Activated CD4-positive, alpha-beta T cell treated with anti-CD3 and anti-CD28 coated beads for 4 hours (primary cell): ENCODE results near the gene HPS4.

Experiments
- DNase-seq, 2 donors: peaks; one replicate each; pipeline ENCODE4 v3.0.0-alpha.2; 2020

Gene HPS4

DNA sequence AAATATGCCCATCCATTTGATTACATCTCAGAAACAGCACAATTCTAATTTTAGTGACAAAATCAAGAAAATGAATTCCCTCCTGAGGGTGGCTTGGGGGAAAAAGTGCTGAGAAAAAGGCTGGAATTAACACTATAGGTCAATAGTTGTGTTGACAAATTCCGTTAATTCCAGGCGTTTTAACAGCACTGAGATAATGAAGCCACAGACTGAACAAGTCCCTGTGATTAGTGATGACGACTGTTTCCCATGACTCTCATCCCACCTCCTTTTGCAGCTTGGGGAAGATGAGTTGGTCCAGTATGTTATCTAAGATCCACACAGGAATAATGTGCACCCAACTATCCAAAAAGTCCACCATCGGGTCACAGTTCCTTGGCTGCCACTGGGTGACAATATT lies 12.9 kb upstream of the HPS4 start:
- no peak for DNase-seq

DNA sequence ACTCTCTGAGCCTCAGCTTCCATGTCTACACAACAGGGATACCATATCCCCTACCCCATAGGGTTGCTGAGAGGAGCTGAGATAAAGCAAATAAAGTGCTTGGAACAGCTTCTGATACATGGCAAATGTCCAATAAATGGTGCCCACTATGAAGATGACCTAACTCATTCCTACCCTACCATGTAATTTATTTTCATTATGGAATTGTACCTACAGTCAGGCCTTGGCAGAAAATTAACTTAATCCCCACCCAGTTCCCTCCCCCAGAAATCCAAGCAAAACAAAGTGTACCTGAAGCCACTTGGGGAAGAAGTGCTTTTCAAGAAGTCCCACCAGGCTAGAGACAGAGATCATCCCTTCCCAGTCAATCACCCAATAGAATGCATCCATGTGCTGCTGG lies 10.9 kb upstream of the HPS4 start:
- no peak for DNase-seq

GRCh38 chr22:26492220-26492619 lies 8.6 kb upstream of the HPS4 start:
- no peak for DNase-seq

DNA sequence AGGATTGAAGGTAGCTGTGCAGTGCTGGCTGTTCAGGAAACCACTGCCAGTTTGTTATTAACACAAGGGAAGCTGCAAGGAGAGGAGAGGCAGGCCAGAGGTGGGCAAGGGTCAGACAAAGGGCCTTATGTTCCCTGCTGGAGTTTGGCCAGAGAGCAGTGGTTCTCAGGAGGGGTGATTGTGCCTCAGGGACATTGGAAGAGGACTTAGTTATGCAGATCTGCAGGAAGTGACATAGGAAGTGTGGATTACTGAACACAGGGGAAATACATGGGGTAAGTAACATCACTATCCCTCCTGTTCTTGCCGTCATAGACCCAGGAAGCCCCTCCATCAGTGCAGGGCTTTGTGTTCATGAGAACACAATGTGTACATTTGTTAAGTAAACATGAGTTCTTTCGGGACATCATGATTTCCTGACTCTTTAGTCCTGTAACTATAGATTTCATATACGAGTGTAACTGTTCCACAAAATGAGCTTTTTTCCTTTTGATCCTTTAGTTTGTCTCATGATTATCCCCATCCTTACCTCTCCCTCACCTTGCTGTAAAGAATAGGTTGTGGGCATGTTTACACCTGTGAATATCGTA lies 6.0 kb upstream of the HPS4 start:
- no peak for DNase-seq

DNA sequence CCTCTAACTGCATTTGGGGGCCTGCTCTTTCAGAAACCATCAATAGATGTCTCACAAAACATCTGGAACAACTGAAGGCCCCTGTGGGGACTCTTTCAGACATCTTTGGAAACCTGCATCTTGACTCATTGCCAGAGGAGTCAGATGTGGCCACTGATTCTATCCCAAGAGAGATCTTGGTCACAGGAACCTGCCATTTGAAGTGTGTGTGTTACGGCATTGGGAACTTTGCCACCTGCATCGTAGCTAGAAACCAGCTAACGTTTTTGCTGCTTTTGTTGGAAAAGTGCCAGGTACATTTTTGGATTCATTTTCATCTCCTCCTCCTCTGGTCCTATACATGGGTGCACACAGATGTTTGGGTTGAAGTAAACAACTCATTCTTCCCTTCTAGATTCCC lies 4.4 kb upstream of the HPS4 start:
- no peak for DNase-seq

DNA sequence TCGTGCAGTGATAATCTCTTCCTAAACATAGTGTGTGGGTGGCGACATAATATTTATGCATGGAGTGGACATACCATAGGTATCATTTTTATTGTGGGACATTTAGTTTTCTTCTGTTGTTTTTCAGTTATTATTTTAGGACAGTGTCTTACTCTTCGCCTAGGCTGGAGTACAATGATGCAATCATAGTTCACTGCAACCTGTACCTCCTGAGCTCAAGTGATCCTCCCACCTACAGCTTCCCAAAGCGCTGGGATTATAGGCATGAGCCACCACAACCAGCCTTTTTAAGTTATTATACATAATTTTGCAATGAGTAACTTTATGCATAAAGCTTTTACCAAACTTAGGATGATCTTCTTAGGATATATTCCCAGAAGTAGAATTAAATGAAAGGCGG lies 2.8 kb upstream of the HPS4 start:
- no peak for DNase-seq

GRCh38 chr22:26485806-26486390 lies 2.3 kb upstream of the HPS4 start:
- DNase-seq = no peak

GRCh38 chr22:26485013-26485412 lies 1.4 kb upstream of the HPS4 start:
- no peak for DNase-seq

DNA sequence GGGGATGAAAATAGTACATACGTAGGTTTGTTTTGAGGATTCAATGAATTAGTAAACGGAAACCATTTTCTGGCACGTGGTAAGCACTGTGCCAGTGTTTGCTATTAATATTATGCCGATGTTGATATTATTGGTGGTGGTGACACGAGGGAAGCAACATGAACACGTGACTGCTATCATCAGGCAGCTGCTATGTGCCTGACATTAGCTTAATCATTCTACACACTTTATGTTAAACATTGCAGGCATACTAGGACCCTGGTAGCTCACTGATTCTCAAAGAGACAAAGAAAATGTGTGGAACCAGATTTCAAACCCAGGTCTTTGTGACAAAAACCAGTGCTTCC lies 750 bp upstream of the HPS4 start:
- DNase-seq = no peak

- DNase-seq = no peak
Measured at GRCh38 chr22:26483043-26483438, 542 bp downstream of the HPS4 start.

DNA sequence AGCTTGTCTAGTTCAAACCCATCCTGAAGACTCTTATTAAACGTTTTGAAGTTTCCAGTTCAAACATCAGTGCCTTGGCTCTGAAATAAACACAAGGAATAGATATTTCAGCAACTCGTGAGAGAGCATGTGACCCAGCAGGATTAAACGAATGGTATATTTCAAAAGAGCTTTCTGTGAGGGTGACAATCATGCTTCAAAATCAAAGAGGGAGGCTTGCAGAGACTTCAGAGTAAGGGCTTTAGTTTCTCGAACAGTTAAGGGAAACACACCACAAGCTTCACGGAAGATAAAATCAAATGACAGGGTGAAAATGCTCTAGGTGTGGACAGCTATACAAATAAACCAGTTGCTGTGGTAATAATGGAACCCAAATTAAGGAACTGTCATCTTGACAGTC lies 1.4 kb downstream of the HPS4 start:
- no peak for DNase-seq

DNA sequence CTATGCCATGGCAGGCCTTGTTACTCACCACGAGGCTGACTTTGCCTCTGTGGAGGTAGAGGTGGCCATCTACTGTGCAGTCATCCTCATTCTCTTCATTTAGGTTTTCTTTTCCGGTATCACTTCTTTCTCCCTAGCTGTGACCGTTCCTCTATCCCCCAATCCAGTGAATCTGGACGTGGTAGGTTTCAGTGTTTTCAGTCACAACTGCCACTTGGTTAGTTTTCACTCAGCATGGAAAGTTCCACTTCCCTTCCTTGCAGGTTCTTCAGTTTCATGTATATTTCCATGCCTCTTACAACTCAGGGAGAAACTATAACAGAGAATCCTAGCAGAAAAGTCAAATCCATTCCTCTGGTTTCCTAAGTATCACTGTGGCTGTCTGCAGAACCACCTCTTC lies 1.9 kb downstream of the HPS4 start:
- DNase-seq = no peak

- DNase-seq = no peak
Measured at GRCh38 chr22:26481112-26481693, 2.4 kb downstream of the HPS4 start.

DNA sequence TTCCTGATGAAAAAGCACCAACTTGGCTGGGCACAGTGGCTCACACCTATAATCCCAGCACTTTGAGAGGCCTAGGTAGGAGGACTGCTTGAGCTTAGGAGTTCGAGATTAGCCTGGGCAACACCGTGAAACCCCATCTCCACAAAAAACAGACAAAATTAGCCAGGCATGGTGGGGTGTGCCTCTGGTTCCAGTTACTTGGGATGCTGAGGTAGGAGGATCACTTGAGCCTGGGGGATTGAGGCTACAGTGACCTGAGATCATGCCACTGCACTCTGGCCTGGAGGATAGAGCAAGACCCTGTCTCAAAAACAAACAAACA lies 3.0 kb downstream of the HPS4 start:
- DNase-seq = no peak

GRCh38 chr22:26479792-26480610 lies 3.6 kb downstream of the HPS4 start:
- no peak for DNase-seq

- no peak for DNase-seq
Measured at GRCh38 chr22:26479043-26479791, 4.4 kb downstream of the HPS4 start.

GRCh38 chr22:26477341-26477731 lies 6.2 kb downstream of the HPS4 start:
- no peak for DNase-seq

DNA sequence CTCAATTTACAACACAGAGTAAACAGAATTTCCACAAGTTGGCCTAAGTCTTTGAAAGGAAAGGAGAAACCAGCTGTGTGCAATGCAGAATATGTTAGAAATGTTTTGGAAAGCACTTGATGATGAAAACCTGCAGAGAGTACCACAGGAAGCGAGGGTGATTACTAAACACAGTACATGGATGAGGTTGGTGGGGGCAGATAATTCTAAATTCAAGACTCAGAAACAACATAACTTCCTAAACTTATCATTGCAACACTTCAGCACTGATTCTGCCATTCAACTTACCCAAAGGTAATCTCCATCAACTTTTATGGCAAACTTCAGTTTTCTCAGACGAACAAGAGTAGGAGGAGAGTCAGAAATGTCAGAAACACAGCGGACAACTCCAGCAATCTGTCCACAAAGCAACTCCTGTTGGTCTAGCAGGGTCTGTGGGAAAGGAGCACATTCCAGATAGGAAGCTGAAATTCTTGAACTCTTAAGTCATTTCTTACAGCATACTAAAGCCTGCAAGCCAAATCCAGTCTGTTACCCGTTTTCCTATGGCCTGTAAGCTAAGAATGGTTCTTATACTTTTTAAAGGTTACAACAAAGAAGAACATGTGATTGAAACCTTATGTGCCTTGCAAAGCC lies 6.8 kb downstream of the HPS4 start:
- no peak for DNase-seq

- DNase-seq = no peak
Measured at GRCh38 chr22:26474682-26475081, 8.9 kb downstream of the HPS4 start.

- no peak for DNase-seq
Measured at GRCh38 chr22:26471522-26471921, 12.1 kb downstream of the HPS4 start.

DNA sequence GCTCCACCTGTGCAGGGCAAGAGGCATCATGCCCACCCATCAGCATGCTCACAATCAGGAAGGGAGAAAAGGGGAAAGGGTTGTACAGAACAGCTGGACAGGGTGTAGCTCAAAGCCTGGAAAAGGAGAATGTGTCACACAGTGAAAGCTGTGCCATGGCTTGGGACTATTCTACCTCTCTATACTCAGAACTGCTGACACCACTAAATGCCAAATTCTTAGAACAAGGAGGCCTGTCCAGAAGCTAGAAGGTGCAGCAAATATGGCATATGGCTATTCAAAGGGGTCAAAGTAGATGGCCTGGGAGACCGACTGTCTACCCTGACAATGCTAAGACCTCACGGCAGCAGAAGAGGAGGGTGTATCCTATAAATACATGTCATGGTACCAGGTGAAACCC lies 12.8 kb downstream of the HPS4 start:
- DNase-seq = no peak

- DNase-seq = no peak
Measured at GRCh38 chr22:26466196-26466595, 17.4 kb downstream of the HPS4 start.

- DNase-seq = no peak
Measured at GRCh38 chr22:26464312-26464711, 19.3 kb downstream of the HPS4 start.
